ENCODE measurements around the gene TMEM266.
"Not testable (repeated sequence)": the region's sequence is repeated elsewhere in the genome, so short reads cannot be mapped to it uniquely, and the experiment has no call there.

The TMEM266 gene

GRCh38 chr15:76059320-76060117, at the start of gene TMEM266:
TMEM266 (plus strand) TSS chr15:76059985; CDS start chr15:76134264, 74,279 bp downstream.
- no peak for DNase-seq (ENCODE audit: low read depth)
- H3K4me3 ChIP-seq (ENCODE audit: low read depth, low read length), result peak within 1 kb of the TSS; percentile 71
- TF ChIP-seq, protein P1, sequence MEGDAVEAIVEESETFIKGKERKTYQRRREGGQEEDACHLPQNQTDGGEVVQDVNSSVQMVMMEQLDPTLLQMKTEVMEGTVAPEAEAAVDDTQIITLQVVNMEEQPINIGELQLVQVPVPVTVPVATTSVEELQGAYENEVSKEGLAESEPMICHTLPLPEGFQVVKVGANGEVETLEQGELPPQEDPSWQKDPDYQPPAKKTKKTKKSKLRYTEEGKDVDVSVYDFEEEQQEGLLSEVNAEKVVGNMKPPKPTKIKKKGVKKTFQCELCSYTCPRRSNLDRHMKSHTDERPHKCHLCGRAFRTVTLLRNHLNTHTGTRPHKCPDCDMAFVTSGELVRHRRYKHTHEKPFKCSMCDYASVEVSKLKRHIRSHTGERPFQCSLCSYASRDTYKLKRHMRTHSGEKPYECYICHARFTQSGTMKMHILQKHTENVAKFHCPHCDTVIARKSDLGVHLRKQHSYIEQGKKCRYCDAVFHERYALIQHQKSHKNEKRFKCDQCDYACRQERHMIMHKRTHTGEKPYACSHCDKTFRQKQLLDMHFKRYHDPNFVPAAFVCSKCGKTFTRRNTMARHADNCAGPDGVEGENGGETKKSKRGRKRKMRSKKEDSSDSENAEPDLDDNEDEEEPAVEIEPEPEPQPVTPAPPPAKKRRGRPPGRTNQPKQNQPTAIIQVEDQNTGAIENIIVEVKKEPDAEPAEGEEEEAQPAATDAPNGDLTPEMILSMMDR (IDR thresholded peaks at IDR 0.05; ENCODE audit: low read depth, low read length, missing control alignments), result no peak

DNA sequence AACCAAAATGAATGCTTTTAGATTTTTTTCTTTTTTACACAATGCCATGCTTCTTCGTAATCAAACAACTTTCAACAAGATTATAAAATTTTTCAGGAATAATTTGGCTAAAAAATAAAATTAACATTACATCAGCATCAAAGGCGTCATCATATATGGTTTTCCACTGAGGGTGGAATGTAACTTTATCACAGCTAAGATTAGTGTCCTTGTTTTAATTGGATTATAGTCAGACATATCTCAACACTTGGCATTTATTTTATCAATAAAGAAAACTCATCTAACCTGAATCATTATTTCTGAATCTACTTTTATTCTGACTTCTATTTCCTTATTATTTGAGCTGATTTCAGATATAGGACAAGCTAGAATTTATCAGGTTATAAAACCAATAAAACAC, 49.2 kb upstream of the TMEM266 start:
- no peak overlapping the region for H3K4me3 ChIP-seq (ENCODE audit: low read depth, low read length)
- TF ChIP-seq, protein P1 (IDR thresholded peaks at IDR 0.05; ENCODE audit: low read depth, low read length, missing control alignments), result no peak
- no peak for DNase-seq (ENCODE audit: low read depth)

DNA sequence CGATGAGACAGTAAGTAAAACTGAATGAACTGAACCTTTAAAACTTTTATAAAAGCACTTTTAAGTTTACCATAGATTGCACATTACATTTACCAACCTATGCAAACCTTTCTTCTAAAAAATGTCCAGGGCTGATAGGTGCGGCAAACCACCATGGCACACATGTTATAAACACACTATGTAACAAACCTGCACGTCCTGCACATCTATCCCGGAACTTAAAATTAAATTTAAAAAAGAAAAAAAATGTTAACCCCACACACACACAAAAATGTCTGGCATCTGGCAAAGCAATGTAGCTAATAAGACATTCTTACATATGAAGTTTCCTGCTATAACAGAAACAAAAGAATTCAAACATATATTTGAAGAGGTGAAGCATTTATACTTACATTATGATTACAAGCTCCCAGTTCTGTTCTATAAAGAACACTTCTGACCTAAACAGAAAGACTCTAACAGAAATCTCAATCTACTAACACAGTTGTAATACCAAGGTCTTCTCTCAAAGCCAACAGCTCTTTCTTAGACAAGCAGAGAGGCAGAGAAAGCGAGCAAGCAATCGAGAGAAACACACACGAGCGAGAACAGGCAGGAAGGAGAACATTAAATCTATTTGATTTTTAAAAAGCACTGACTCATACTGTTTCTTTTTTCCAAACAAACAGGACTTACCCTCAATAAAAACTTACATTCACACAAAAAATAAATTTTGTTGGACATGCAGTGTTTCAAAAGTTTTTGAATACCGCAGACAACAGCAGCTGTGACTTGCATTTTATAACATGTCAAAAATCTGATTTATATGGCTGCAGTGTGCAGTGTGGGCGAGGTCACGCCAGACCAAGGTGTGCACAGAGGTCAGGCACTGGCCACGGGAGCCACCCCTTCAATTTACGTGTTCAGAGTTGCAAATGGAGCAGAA, 47.9 kb upstream of the TMEM266 start, which contains the start of gene NRG4:
Gene NRG4, minus strand, starts transcription at position 798 of the 925 bp plus-strand sequence. CDS start 1,194 bp downstream, outside the sequence.
- TF ChIP-seq, protein P1 (IDR thresholded peaks at IDR 0.05; ENCODE audit: low read depth, low read length, missing control alignments), result no peak
- DNase-seq (ENCODE audit: low read depth), result no peak
- H3K4me3 ChIP-seq (ENCODE audit: low read depth, low read length), result peak within 1 kb of the TSS; percentile 21; the same call in 1 of the 2 replicates

- H3K4me3 ChIP-seq (ENCODE audit: low read depth, low read length), result not testable (repeated sequence)
Measured at GRCh38 chr15:76013470-76013869, 46.3 kb upstream of the TMEM266 start.

GRCh38 chr15:76024021-76024768, 35.6 kb upstream of the TMEM266 start:
- no peak overlapping the region for H3K4me3 ChIP-seq (ENCODE audit: low read depth, low read length)
- TF ChIP-seq, protein P1 (IDR thresholded peaks at IDR 0.05; ENCODE audit: low read depth, low read length, missing control alignments), result no peak
- DNase-seq (ENCODE audit: low read depth), result no peak

More at GRCh38 chr15:76013470-76013869, 46.3 kb upstream of the TMEM266 start:
- DNase-seq (ENCODE audit: low read depth), result not testable (repeated sequence)

DNA sequence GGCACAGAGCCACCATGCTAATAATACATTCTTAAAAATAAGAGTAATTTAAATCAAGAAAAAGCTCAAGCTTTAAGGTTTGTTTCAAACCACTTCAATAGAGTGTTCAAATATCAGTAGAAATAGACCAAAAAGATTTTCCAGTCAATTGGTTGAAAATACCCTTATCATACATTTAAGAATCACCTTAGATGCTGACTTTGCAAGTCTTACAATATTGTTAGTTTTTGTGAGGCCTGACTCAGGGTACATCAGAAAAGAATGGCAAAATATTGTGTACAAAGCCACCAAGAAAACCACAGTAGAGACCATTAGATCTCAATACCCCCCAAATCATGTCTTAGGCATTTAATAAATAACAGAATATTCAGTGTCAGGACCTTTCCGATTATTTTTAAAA, 27.7 kb upstream of the TMEM266 start:
- TF ChIP-seq, protein P1 (IDR thresholded peaks at IDR 0.05; ENCODE audit: low read depth, low read length, missing control alignments), result no peak
- H3K4me3 ChIP-seq (ENCODE audit: low read depth, low read length), result no peak overlapping the region
- no peak for DNase-seq (ENCODE audit: low read depth)

Measured in GM12864 (cell line).